ENCODE measurements around the gene ZSCAN20. TPM values are rescaled to one million over a fixed set of nuclear protein-coding genes. Genes with fewer than 3 reads are reported as not detected.

Gene ZSCAN20
- total and polyA plus RNA-seq, 9 of the 15 experiments (the other 6 are each of a cell fraction or from before 2014, with no cell fraction given), result 0.36 to 3.3 (median 2.0) TPM

GRCh38 chr1:33472269-33472980, at the start of gene ZSCAN20 (continued):
- TF ChIP-seq CBFA2T2 (conservative IDR thresholded peaks at IDR 0.05) (no peak), ETS1 (conservative IDR thresholded peaks at IDR 0.05; ENCODE audit: control insufficient read depth, low read depth, low read length) (peak; percentile 70; the same call in 1 of the 2 replicates), MECOM (CRISPR knock-in tag; IDR thresholded peaks at IDR 0.05) (no peak), ZNF12 (CRISPR knock-in tag; IDR thresholded peaks at IDR 0.05) (no peak), ZFP1 (CRISPR knock-in tag; IDR thresholded peaks at IDR 0.05) (no peak), ZBTB2 (IDR thresholded peaks at IDR 0.05) (no peak; the same call in 1 of the 2 replicates), COPS2 (conservative IDR thresholded peaks at IDR 0.05) (no peak), ZKSCAN8 (CRISPR knock-in tag; IDR thresholded peaks at IDR 0.05) (no peak), PHF21A (IDR thresholded peaks at IDR 0.05; ENCODE audit: borderline replicate concordance, low read depth) (no peak; the same call in 1 of the 2 replicates), NKRF (IDR thresholded peaks at IDR 0.05; ENCODE audit: borderline replicate concordance) (peak; percentile 53), NR2C2 (CRISPR knock-in tag; IDR thresholded peaks at IDR 0.05) (no peak), NR2C2 (tag; IDR thresholded peaks at IDR 0.05) (peak; percentile 94), MLLT1 (IDR thresholded peaks at IDR 0.05) (peak in 1 of 2 experiments; percentile 48; a peak in 1 of 4 replicates), KLF10 (CRISPR knock-in tag; IDR thresholded peaks at IDR 0.05) (no peak), KLF1 (tag; IDR thresholded peaks at IDR 0.05) (no peak), RFX1 (IDR thresholded peaks at IDR 0.05) (no peak), ZNF41 (CRISPR knock-in tag; conservative IDR thresholded peaks at IDR 0.05) (no peak), ZNF280B (CRISPR knock-in tag; IDR thresholded peaks at IDR 0.05) (no peak), PRPF4 (IDR thresholded peaks at IDR 0.05; ENCODE audit: insufficient read depth, low read depth, low read length, poor library complexity, severe bottlenecking) (no peak)

Measured in K562 (cell line).